HUES64 (cell line): Measurements from ENCODE around the gene OR51A7. TPM values are rescaled to one million over a fixed set of nuclear protein-coding genes. Genes with fewer than 3 reads are reported as not detected.
"Not testable (repeated sequence)": the region's sequence is repeated elsewhere in the genome, so short reads cannot be mapped to it uniquely, and the experiment has no call there.

Experiments used
- H3K27ac ChIP-seq: 2 replicates; pipeline ENCODE4 v1.7.0; 2013; ENCODE audit warnings: low read depth, low read length, inconsistent platforms
- H3K27me3 ChIP-seq: 2 replicates; pipeline ENCODE4 v1.6.1; 2013; ENCODE audit warnings: mild to moderate bottlenecking, low read length; ENCODE audit not compliant: insufficient read depth
- H3K36me3 ChIP-seq: 2 replicates; pipeline ENCODE4 v1.6.1; 2013; ENCODE audit warnings: mild to moderate bottlenecking, low read length; ENCODE audit not compliant: insufficient read depth
- H3K4me1 ChIP-seq: 2 replicates; pipeline ENCODE4 v1.6.1; 2013; ENCODE audit warnings: mild to moderate bottlenecking, low read length, moderate library complexity; ENCODE audit not compliant: insufficient read depth
- H3K4me3 ChIP-seq: 2 replicates; pipeline ENCODE4 v1.5.1; 2013; ENCODE audit warnings: mild to moderate bottlenecking, low read length, moderate library complexity
- H3K9ac ChIP-seq: 2 replicates; pipeline ENCODE4 v1.6.1; 2013; ENCODE audit warnings: mild to moderate bottlenecking, low read depth, low read length
- H3K9me3 ChIP-seq: 2 replicates; pipeline ENCODE4 v1.6.1; 2013; ENCODE audit warnings: low read depth, low read length; ENCODE audit not compliant: insufficient read depth
- WGBS: fragments of 150-250, 120-280 bp; methylation state at CpG from one replicate; pipeline ENCODE4 v1.1.7; 2013; ENCODE audit warnings: missing lambda C conversion rate; 5-methylcytosine and 5-hydroxymethylcytosine counted together
- polyA plus RNA-seq, 2 experiments: library from polyadenylated mRNA; stranded (reverse); fragments of 50-300 nt; gene quantifications; one replicate each; pipeline ENCODE4 v1.2.3, GENCODE V29; 2013

OR51A7 gene, protein sequence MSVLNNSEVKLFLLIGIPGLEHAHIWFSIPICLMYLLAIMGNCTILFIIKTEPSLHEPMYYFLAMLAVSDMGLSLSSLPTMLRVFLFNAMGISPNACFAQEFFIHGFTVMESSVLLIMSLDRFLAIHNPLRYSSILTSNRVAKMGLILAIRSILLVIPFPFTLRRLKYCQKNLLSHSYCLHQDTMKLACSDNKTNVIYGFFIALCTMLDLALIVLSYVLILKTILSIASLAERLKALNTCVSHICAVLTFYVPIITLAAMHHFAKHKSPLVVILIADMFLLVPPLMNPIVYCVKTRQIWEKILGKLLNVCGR
- polyA plus RNA-seq (2013, experiment 1 of 2): not detected
- not detected for polyA plus RNA-seq (2013, experiment 2 of 2)

- Histone ChIP-seq H3K36me3 (no peaks in the 10 kb centered on the region), H3K4me3 (no peak within 1 kb of the TSS), H3K9ac (no peak within 1 kb of the TSS), H3K9me3 (no peaks in the 10 kb centered on the region), H3K4me1 (peaks cover under 1% of the 10 kb centered on the region), H3K27ac (no peak within 1 kb of the TSS), H3K27me3 (no peaks in the 10 kb centered on the region)
Observed at GRCh38 chr11:4903484-4903883, at the start of gene OR51A7. OR51A7 (plus strand) TSS chr11:4903783; CDS start chr11:4907370, 3,587 bp downstream.

GRCh38 chr11:4854286-4854685, 49.3 kb upstream of the OR51A7 start:
- not testable (repeated sequence) for H3K36me3 ChIP-seq, H3K9me3 ChIP-seq, H3K4me3 ChIP-seq, H3K27ac ChIP-seq, H3K4me1 ChIP-seq, H3K27me3 ChIP-seq, H3K9ac ChIP-seq
- WGBS: 94% methylated on average over 7 of the region's 7 CpGs

- H3K4me3 ChIP-seq: peak overlapping the region; percentile 15; the same call in 1 of the 2 replicates
- no peak overlapping the region for H3K9ac ChIP-seq
- H3K9me3 ChIP-seq: no peaks in the 10 kb centered on the region
- H3K4me1 ChIP-seq: peaks cover 33% of the 10 kb centered on the region
- H3K36me3 ChIP-seq: no peaks in the 10 kb centered on the region
- H3K27me3 ChIP-seq: no peaks in the 10 kb centered on the region
- H3K27ac ChIP-seq: peak overlapping the region; percentile 84; the same call in 1 of the 2 replicates
Observed at GRCh38 chr11:4862447-4863236, 40.9 kb upstream of the OR51A7 start.

- Histone ChIP-seq H3K27me3 (no peaks in the 10 kb centered on the region), H3K4me3 (no peak overlapping the region), H3K9ac (no peak overlapping the region), H3K36me3 (no peaks in the 10 kb centered on the region), H3K27ac (no peak overlapping the region), H3K9me3 (no peaks in the 10 kb centered on the region), H3K4me1 (peaks cover 33% of the 10 kb centered on the region)
- 88% methylated on average over 4 of the region's 4 CpGs for WGBS
Observed at GRCh38 chr11:4863876-4864275, 39.7 kb upstream of the OR51A7 start.

- 89% methylated on average over 1 of the region's 1 CpG for WGBS
- Histone ChIP-seq H3K27ac (no peak overlapping the region), H3K36me3 (no peaks in the 10 kb centered on the region), H3K9ac (no peak overlapping the region), H3K4me3 (no peak overlapping the region), H3K9me3 (no peaks in the 10 kb centered on the region), H3K27me3 (no peaks in the 10 kb centered on the region), H3K4me1 (peaks cover 33% of the 10 kb centered on the region)
Observed at GRCh38 chr11:4865855-4866254, 37.7 kb upstream of the OR51A7 start.

DNA sequence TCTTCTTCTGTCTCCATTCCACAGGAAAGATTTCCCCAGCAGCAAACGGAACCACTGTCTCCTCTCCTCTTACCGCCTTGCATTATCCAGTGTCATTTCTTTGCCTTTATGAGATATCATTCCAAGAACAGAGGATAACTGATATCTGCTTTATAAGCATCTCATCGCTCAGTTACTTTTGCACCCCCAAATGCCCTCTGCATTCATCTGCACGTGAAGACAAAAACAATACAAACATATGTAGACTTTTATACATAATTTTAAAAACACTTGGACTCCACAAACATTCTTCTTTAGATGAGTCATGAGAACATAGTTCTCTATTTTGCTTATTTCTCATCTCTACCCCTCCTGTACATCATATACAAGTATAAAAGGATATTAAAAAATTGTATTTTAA, 22.4 kb upstream of the OR51A7 start:
- no peaks in the 10 kb centered on the region for H3K27me3 ChIP-seq
- WGBS: 91% methylated on average over 4 of the region's 4 CpGs

GRCh38 chr11:4881860-4882500, 21.6 kb upstream of the OR51A7 start, which contains the start of gene OR51T1:
OR51T1 (plus strand) TSS chr11:4881900; CDS start chr11:4881900, 0 bp downstream.
- no peaks in the 10 kb centered on the region for H3K4me1 ChIP-seq
- no peaks in the 10 kb centered on the region for H3K36me3 ChIP-seq
- H3K4me3 ChIP-seq: no peak within 1 kb of the TSS
- H3K9me3 ChIP-seq: no peaks in the 10 kb centered on the region
- no peaks in the 10 kb centered on the region for H3K27me3 ChIP-seq
- WGBS: 92% methylated on average over 8 of the region's 8 CpGs
- H3K27ac ChIP-seq: no peak within 1 kb of the TSS
- H3K9ac ChIP-seq: no peak within 1 kb of the TSS

More for the DNA sequence above, 22.4 kb upstream of the OR51A7 start:
- Histone ChIP-seq H3K27ac (no peak overlapping the region), H3K36me3 (no peaks in the 10 kb centered on the region), H3K9ac (no peak overlapping the region), H3K4me3 (no peak overlapping the region), H3K9me3 (no peaks in the 10 kb centered on the region), H3K4me1 (no peaks in the 10 kb centered on the region)

- Histone ChIP-seq H3K27ac (no peak overlapping the region), H3K9me3 (no peaks in the 10 kb centered on the region), H3K27me3 (no peaks in the 10 kb centered on the region), H3K4me3 (no peak overlapping the region), H3K9ac (no peak overlapping the region), H3K36me3 (no peaks in the 10 kb centered on the region), H3K4me1 (no peaks in the 10 kb centered on the region)
- WGBS: 93% methylated on average over 5 of the region's 5 CpGs
Observed at GRCh38 chr11:4882543-4882942, 21.0 kb upstream of the OR51A7 start.

- H3K27me3 ChIP-seq: no peaks in the 10 kb centered on the region
- H3K27ac ChIP-seq: no peak overlapping the region
- H3K4me1 ChIP-seq: no peaks in the 10 kb centered on the region
- 90% methylated on average over 3 of the region's 3 CpGs for WGBS
- no peaks in the 10 kb centered on the region for H3K9me3 ChIP-seq
- no peak overlapping the region for H3K9ac ChIP-seq
- H3K4me3 ChIP-seq: no peak overlapping the region
- H3K36me3 ChIP-seq: no peaks in the 10 kb centered on the region
Observed at GRCh38 chr11:4884361-4884760, 19.2 kb upstream of the OR51A7 start.

- H3K4me3 ChIP-seq: no peak overlapping the region
- H3K36me3 ChIP-seq: no peaks in the 10 kb centered on the region
- H3K27ac ChIP-seq: no peak overlapping the region
- H3K27me3 ChIP-seq: no peaks in the 10 kb centered on the region
- no peak overlapping the region for H3K9ac ChIP-seq
- no peaks in the 10 kb centered on the region for H3K9me3 ChIP-seq
- no peaks in the 10 kb centered on the region for H3K4me1 ChIP-seq
- 92% methylated on average over 3 of the region's 3 CpGs for WGBS
Observed at GRCh38 chr11:4886186-4886585, 17.4 kb upstream of the OR51A7 start.

GRCh38 chr11:4887591-4887990, 16.0 kb upstream of the OR51A7 start:
- Histone ChIP-seq H3K27ac (no peak overlapping the region), H3K4me1 (no peaks in the 10 kb centered on the region), H3K9ac (no peak overlapping the region), H3K27me3 (no peaks in the 10 kb centered on the region), H3K4me3 (no peak overlapping the region), H3K36me3 (no peaks in the 10 kb centered on the region), H3K9me3 (no peaks in the 10 kb centered on the region)
- 0% methylated on average over 1 of the region's 1 CpG for WGBS
